ENCODE measurements around the gene SMYD3.
"Not testable (repeated sequence)": the region's sequence is repeated elsewhere in the genome, so short reads cannot be mapped to it uniquely, and the experiment has no call there.

The SMYD3 gene

DNA sequence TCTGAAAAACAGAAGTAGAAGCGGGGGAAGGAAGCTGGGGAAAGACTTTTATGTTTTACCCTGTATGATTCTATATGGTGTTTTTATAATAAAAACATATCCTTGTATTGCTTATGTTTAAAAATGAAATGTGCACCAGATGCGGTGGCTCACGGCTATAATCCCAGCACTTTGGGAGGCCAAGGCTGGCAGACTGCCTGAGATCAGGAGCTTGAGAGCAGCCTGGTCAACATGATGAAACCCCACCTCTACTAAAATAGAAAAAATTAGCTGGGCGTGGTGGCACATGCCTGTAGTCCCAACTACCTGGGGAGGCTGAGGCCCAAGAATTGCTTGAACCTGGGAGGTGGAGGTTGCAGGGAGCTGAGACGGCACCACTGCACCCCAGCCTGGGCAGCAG is 155.4 kb downstream of the SMYD3 start:
- no peak for DNase-seq (ENCODE audit: low read depth)

DNA sequence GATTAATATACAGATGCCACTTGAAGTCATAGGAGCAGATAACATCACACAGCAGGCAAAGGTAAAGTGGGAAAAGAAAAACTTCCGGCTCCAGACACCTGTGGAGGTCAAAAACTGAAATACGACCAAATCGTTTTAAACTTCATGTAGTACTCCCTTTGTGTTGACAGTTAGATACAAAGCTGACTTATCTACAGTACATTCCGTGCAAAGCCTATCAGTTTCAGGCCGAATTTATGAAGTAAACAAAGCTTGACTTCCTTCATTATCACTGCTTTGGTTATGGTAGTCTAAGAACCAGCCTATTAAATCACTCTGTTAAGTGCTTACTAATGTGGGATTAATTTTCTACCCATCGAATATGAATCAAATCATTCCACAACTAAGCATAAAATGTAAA is 156.3 kb downstream of the SMYD3 start:
- no peak for DNase-seq (ENCODE audit: low read depth)

DNA sequence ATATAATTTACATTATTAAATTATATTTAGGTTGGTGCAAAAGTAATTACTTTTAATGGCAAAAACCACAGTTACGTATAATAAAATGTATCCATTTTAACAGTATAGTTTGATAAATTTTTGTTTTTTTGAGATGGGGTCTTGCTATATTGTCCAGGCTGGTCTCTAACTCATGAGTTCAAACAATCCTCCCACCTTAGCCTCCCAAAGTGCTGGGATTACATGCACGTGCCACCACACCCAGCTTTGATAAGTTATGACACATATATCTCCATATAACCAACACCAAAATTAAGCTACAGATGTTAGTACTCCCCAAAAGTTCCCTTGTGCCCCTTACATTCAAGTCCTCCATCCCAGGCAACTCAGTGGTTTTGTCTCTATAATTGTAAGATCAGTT is 163.1 kb downstream of the SMYD3 start:
- no peak for DNase-seq (ENCODE audit: low read depth)

DNA sequence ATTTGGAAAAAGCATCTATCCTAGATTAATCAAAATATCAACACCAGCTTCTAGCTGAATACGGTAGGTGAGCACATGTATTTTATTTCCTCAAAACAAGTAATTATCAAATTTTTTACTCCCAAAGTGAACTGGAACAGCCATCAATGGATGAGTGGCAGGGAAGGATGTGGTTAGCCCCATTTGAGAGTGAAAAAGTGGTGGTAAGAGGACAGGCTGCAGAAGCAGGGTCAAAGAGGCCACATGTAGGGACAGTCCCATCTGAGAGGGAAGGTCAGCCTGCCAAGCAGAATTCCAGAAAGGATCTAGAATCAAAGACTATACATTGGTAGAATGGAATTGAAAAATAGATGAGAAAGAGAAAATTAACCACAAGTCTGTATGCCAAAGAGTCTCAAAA is 163.8 kb downstream of the SMYD3 start:
- DNase-seq (ENCODE audit: low read depth): no peak

DNA sequence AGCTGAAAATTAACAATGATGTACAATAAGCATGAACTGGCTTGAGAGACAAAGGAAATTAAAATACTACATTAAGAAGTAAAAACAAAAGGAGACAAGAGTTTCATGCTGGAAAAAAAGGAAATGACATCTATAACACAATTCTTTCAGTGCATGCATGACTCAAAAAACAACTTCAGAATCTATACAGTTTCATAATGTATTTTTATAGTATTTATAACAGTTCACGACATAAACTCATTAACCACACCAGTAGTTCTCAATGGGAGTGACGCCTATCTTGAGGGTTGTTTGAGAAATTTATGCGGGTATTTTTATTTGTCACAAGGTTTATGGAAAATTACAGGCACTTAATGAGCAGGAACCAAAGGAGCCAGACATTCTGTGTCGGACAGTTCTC is 168.5 kb downstream of the SMYD3 start:
- DNase-seq (ENCODE audit: low read depth): no peak

DNA sequence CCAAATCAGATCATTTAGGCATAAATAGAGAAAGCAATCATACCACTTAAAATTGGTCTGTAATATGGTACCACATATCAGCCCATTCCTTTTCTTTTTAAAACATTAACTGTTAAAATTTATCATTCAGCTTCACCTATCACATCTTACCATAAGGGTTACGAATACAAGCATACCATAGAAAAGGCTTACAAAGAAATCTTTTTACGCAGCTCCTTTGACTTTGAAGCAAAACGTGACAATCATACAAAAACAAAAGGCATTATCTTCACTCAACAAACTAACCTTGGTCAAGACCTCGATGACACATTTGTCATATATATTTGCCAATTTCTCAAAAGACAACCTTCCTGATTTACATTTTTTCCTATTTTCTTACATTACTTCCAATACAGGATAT is 169.0 kb downstream of the SMYD3 start:
- DNase-seq (ENCODE audit: low read depth): no peak

DNA sequence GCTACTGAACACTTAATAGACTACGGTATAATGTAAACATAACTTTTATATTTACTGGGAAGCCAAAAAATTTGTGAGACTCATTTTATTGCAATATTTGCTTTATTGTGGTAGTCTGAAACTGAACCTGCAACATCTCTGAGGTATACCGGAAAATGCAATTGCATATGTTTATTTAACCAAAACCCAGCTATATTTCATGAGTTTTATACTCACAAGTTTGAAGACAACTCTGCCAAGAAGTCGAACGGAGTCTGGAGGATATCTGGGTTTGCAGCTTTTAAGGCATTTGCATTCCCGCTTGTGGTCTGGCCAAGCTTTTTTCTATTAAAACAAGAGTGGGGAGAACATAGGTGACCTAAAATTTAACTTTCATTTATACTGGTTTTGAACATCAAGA is 171.9 kb downstream of the SMYD3 start:
- DNase-seq (ENCODE audit: low read depth): no peak

DNA sequence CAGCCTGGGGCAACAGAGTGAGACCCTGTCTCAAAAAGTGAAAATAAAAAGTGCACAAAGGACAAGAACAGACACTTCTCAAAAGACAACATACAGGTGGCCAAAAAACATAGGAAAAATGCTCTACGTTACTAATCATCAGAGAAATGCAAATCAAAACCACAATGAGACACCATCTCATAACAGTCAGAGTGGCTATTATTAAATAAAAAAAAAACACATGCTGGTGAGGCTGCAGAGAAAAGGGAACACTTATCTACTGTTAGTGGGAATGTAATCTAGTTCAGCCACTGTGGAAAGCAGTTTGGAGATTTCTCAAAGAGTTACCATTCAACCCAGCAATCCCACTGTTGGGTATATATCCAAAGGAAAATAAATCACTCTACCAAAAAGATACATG is 173.2 kb downstream of the SMYD3 start:
- no peak for DNase-seq (ENCODE audit: low read depth)

DNA sequence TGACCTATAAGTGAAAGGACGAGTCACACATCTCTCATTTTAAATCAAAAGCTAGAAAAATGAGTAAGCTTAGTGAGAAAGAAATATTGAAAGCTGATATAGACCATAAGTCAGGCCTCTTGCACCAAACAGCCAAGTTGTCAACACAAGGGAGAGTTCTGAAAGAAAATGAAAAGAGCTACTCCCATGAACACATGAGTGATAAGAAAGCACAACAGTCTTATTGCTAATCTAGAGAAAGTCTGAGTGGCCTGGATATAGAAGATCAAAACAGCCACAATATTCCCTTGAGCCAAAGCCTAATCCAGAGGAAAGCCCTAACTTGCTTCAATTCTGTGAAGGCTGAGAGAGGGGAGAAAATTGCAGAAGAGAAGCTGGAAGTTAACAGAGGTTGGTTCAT is 175.0 kb downstream of the SMYD3 start:
- no peak for DNase-seq (ENCODE audit: low read depth)

DNA sequence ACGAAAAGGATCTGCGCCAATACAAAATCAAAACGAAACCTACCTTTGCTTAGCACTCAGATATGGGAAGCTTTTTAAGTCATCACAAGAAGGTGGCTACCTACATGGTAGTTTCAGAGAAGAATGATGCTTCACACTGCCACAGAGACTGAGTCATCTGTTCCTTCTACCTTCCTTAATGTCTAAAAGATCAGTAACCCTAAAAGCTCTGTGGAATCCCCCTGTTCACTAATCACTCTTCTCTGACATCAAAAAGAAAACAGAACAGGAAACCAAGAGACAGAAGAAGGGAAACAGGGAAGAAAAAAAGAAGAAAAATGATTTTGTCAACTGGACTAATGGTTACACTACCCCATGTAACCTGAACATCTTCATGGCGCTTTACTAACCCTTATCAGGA is 177.2 kb downstream of the SMYD3 start:
- no peak for DNase-seq (ENCODE audit: low read depth)

DNA sequence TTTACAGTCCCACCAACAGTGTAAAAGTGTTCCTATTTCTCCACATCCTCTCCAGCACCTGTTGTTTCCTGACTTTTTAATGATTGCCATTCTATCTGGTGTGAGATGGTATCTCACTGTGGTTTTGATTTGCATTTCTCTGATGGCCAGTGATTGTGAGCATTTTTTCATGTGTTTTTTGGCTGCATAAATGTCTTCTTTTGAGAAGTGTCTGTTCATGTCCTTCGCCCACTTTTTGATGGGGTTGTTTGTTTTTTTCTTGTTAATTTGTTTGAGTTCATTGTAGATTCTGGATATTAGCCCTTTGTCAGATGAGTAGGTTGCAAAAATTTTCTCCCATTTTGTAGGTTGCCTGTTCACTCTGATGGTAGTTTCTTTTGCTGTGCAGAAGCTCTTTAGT is 177.8 kb downstream of the SMYD3 start:
- DNase-seq (ENCODE audit: low read depth): not testable (repeated sequence)

DNA sequence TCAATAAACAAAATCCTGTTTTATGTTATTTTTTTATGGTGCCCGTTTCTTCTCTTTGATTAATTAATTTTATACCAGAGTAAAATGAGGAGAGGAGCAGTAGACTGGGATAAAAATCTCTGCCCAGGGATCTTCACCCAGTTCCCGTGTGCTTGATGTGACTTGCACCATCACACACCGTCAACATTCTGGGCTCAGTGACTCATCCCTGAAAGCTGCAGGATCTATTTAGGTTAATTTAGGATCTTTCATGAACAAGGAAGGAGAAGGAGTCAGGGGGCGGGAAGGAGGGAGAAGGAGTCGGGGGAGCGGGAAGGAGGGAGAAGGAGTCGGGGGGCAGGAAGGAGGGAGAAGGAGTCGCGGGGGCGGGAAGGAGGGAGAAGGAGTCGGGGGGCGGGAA is 182.4 kb downstream of the SMYD3 start:
- DNase-seq (ENCODE audit: low read depth): no peak

DNA sequence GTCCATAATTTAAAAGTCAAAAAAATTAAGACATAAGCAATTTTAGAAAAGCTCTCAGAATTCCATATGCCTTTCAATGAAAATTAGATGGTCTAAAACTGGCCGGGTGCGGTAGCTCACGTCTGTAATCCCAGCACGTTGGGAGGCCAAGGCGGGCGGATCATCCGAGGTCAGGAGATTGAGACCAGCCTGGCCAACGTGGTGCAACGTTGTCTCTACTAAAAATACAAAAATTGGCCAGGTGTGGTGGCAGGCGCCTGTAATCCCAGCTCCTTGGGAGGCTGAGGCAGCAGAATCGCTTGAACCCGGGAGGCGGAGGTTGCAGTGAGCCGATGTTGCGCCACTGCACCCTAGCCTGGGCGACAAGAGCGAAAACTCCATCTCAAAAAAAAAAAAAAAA is 183.0 kb downstream of the SMYD3 start:
- not testable (repeated sequence) for DNase-seq (ENCODE audit: low read depth)

DNA sequence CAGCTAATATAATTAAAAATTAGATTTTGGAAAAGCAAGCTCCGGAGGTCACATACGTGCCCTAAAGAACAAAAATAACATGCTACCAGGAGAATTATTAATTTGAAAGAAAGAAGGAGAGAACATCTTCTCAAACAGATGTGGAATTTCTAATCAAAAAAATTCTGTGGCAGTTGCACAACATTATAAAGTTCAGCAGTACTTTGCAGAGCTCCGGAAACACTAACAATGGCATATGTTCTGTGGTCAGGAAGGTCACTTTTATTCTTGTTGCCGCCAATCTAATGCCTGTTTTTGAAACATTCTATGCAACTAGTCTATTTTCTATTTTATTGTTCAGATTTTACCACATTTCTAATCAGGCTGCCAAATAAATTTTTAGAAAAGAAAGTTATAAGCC is 186.8 kb downstream of the SMYD3 start:
- no peak for DNase-seq (ENCODE audit: low read depth)

DNA sequence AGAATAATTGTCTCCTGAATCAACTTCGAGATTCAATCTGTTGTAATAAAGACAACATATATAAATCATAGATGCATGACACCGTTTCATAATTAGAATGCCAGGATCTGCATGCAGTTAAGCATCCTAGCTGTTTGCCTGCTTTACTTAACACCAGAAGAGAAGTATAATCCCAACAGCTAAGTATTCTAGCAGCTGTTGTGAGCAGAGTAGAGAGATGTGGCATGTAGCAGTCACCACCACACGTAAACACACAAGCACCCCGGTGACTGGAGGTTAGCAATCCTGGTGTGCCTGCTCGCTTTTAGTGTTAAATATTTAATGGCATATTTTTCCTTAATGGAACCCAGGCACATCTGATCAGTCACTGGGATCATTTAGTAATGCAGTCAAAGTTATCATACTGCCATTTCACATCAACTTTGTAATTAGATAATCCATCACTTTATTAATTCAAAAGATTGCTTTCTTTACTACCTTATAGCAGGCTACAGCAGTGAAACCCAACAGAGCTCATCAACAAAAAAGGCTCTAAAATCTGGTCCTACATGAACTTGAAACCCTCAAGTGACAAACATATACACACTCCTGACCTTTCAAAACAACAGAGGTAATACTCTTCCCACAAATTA is 187.9 kb downstream of the SMYD3 start:
- DNase-seq (ENCODE audit: low read depth): no peak

DNA sequence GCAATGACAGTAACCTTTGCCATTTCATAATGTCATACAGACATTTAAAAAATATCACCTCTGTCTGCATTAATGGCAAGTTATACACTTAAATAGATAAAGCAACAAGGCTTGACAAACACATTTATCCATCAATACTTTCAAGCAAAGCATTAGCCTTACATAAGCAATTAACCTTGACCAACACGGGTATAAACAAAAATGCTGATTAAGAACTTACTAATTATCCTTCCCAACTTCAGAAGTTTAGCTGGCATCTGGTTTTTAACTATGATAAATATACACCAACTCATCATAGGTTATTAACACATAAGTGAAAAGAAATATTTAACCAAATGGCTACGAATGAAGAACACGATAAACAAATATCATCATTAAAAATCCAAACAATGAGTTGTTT is 188.5 kb downstream of the SMYD3 start:
- DNase-seq (ENCODE audit: low read depth): no peak

DNA sequence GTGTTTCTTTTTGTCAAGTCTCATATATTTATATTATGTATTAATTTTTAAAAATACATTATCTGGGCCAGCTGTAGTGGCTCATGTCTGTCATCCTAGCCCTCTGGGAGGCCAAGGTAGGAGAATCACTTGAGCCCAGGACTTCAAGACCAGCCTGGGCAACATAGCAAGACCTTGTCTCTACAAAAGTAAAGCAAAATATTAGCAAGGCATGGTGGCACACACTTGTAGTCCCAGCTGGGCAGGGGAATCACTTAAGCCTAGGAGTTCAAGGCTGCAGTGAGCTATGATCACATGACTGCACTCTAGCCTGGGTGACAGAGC is 189.1 kb downstream of the SMYD3 start:
- no peak for DNase-seq (ENCODE audit: low read depth)

DNA sequence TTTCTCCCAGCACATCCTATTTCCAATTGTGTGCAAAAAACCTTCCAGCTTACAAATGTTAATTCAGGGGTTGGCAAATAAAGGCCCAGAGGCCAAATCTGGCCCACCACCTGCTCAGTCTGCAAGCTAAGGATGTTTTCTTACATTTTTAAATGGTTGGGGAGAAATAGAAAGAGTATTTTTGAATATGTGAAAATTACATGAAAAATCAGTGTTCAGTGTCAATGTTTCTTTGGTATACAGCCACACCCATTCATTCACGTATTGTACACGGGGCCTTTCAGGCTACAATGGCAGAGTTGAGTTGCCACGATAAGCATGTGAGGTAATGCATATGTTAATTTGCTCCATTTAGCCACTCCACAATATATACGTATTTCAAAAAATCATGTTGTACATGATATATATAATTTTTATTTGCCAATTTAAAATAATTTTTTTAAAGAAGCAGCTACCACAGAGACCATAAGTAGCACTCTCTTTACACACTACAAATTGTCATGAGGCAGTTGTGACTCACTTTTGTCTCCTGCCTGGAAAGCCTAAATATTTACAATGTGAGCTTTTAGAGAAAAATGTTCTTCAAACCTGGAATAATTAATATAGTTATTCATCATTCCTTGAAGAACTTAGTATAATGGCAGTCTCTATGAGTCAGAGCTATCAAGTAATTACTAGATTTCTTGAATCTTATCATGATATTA is 189.6 kb downstream of the SMYD3 start:
- DNase-seq (ENCODE audit: low read depth): no peak

DNA sequence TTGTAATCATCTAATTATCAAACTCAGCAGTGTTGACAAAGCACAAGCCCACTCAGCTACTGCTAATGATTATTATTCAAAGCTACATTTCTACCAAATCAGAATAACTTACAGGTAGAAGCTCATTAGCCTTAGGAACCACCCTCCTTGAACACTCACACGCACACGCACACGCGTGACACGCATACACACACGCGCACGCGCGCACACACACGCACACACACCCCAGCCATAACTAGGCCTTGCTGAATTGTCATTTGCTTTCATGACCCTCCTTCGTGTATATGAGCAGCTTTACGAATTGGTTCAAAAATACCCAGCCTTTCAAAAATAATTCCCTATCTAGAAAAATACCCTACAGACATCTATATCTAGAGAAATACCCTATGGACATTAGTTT is 195.6 kb downstream of the SMYD3 start:
- DNase-seq (ENCODE audit: low read depth): no peak

DNA sequence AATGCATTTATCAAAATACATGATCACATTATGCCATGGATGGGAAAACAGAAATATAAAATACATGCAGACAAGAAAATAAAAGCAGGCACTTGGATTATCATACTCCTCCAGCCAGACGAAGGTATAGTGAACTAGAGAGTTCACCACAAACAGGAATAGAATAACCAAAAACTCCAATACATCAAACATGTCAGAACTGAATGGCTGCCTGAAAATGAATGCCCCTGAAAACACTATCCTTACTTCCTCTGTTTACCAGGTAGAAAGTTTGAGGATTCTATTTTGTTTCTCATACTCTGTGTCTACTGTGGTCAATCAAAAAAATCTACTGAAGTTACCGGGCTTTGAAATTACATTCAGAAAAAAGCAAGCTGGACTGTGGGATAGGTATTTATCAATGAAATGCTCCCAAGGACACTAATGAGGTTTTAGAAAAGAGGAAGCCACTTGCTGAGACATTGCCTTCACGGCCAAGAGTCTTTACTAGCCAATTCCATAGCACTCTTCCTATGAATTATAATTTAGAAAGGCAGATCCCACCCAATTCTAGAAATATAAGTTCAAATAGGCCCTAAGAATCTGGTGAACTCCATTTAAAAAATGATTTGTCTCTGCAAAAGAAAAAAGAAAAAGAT is 197.7 kb downstream of the SMYD3 start:
- no peak for DNase-seq (ENCODE audit: low read depth)

DNA sequence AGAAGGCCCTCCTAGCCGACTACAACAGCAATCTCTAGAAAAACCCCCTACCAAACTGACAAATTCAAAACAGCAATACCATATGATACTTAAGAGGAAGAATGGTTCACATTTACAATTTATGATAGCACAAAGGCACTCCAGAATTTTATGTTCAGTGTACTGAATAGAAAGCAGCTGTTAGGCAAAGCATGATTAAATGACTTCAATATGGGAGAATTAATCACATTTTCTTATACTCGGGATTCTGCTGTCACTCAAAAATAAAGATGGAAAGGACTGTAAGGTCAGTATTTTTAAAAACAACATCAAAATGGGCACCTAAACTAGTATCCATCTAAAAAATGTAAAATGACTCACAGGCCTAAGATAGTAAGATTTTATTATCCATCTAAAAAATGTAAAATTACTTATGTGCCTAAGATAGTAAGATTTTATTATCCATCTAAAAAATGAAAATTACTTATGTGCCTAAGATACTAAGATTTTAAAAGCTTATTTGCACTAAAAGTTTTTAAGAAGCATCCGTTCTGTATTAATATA is 198.5 kb downstream of the SMYD3 start:
- no peak for DNase-seq (ENCODE audit: low read depth)

DNA sequence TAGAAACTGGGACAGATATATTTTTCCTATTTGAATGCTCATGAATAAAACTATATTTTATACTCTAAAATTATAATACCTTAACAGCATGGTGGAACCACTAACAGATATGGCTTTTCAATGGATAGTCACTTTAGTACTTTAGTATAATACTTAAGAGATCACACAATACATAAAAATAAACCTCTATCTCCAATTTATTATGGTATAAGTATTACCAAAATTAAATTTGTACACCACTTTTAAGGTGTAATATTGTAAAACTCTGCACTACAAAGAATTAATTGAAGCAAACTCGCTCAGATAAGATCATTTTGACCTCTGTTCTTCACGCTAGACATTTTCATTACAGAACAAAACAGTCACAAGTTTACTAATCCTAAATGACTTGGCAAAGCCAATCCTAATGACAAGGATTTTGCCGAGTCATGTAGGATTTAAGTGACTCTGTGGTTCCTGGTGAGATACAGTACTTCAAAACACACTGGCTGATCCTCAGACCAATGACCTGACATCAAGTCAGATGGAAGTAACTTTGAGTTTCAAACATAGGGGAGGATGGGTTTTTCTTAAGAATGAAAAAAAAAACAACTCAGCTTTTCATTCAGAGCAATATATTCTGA is 200.6 kb downstream of the SMYD3 start:
- no peak for DNase-seq (ENCODE audit: low read depth)

Measured in GM04503 (cell line).